Measurements from ENCODE around the gene AFDN. TPM values are rescaled to one million over a fixed set of nuclear protein-coding genes. Genes with fewer than 3 reads are reported as not detected.
A peak's percentile ranks its signal among the peaks of the same experiment; 100 is the strongest.

The AFDN gene
- total RNA-seq, 1 donor from 2014 or later = 552 TPM

- DNase-seq = no peak
- H3K27ac Mint-ChIP-seq (ENCODE audit: unreplicated experiment) = no peak overlapping the region
- no peaks in the 10 kb centered on the region for H3K9me3 Mint-ChIP-seq (ENCODE audit: unreplicated experiment)
- peaks cover 6% of the 10 kb centered on the region for H3K27me3 Mint-ChIP-seq (ENCODE audit: unreplicated experiment)
- no peaks in the 10 kb centered on the region for H3K36me3 Mint-ChIP-seq (ENCODE audit: unreplicated experiment)
- H3K4me1 Mint-ChIP-seq (ENCODE audit: low read depth, unreplicated experiment) = no peaks in the 10 kb centered on the region
- TF ChIP-seq, protein P1, sequence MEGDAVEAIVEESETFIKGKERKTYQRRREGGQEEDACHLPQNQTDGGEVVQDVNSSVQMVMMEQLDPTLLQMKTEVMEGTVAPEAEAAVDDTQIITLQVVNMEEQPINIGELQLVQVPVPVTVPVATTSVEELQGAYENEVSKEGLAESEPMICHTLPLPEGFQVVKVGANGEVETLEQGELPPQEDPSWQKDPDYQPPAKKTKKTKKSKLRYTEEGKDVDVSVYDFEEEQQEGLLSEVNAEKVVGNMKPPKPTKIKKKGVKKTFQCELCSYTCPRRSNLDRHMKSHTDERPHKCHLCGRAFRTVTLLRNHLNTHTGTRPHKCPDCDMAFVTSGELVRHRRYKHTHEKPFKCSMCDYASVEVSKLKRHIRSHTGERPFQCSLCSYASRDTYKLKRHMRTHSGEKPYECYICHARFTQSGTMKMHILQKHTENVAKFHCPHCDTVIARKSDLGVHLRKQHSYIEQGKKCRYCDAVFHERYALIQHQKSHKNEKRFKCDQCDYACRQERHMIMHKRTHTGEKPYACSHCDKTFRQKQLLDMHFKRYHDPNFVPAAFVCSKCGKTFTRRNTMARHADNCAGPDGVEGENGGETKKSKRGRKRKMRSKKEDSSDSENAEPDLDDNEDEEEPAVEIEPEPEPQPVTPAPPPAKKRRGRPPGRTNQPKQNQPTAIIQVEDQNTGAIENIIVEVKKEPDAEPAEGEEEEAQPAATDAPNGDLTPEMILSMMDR (IDR thresholded peaks at IDR 0.05; ENCODE audit: partially characterized antibody, unreplicated experiment) = no peak
- no peak overlapping the region for H3K4me3 Mint-ChIP-seq (ENCODE audit: unreplicated experiment)
Observed at GRCh38 chr6:167917551-167918154, 90.9 kb downstream of the AFDN start.

DNA sequence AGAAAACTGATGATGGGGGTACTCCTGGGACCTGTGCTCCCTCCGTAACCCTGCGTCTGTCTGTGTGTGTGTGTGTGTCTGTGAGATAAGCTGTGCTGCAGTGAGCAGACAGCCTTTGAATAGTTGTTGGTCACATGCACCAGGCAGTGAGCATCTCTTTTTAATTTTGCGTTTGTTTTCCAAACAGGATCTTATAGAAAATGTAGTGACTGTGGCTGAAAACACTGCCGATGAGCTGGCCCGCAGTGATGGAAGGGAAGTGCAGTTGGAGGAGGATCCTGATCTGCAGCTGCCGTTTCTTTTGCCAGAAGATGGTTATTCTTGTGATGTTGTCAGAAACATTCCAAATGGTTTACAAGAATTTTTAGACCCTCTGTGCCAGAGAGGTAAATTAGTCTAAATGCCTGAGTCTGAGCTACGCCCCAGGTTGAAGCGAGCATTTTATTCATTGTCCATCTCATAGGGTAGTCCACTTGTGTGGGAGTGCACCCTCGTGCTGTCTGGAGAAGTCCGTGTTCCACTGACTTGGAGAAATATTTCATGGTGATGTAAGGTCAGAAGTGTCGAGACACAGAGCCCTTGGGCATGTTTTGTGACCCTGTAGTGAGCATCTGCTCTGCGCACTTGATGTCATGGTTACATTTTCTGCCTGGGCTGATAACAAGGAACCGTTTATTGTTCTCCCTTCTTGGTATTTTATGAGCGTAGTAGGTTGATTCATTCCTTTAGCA lies 92.0 kb downstream of the AFDN start:
- Mint-ChIP-seq H3K27me3 (ENCODE audit: unreplicated experiment) (peaks cover 6% of the 10 kb centered on the region), H3K4me3 (ENCODE audit: unreplicated experiment) (no peak overlapping the region)
- TF ChIP-seq, protein P1 (IDR thresholded peaks at IDR 0.05; ENCODE audit: partially characterized antibody, unreplicated experiment) = no peak

GRCh38 chr6:167919349-167919748 lies 92.6 kb downstream of the AFDN start:
- H3K27ac Mint-ChIP-seq (ENCODE audit: unreplicated experiment) = no peak overlapping the region
- no peaks in the 10 kb centered on the region for H3K4me1 Mint-ChIP-seq (ENCODE audit: low read depth, unreplicated experiment)
- no peak overlapping the region for H3K4me3 Mint-ChIP-seq (ENCODE audit: unreplicated experiment)
- DNase-seq = no peak
- H3K36me3 Mint-ChIP-seq (ENCODE audit: unreplicated experiment) = no peaks in the 10 kb centered on the region
- TF ChIP-seq, protein P1 (IDR thresholded peaks at IDR 0.05; ENCODE audit: partially characterized antibody, unreplicated experiment) = no peak
- no peaks in the 10 kb centered on the region for H3K9me3 Mint-ChIP-seq (ENCODE audit: unreplicated experiment)
- peaks cover 6% of the 10 kb centered on the region for H3K27me3 Mint-ChIP-seq (ENCODE audit: unreplicated experiment)

More for the DNA sequence above, 92.0 kb downstream of the AFDN start:
- Mint-ChIP-seq H3K4me1 (ENCODE audit: low read depth, unreplicated experiment) (no peaks in the 10 kb centered on the region), H3K9me3 (ENCODE audit: unreplicated experiment) (no peaks in the 10 kb centered on the region), H3K36me3 (ENCODE audit: unreplicated experiment) (no peaks in the 10 kb centered on the region), H3K27ac (ENCODE audit: unreplicated experiment) (peak overlapping the region; percentile 40)
- DNase-seq = no peak

- H3K27me3 Mint-ChIP-seq (ENCODE audit: unreplicated experiment) = peaks cover 6% of the 10 kb centered on the region
Observed at GRCh38 chr6:167920165-167920564, 93.5 kb downstream of the AFDN start.

More at GRCh38 chr6:167920165-167920564, 93.5 kb downstream of the AFDN start:
- Mint-ChIP-seq H3K4me3 (ENCODE audit: unreplicated experiment) (no peak overlapping the region), H3K27ac (ENCODE audit: unreplicated experiment) (no peak overlapping the region), H3K9me3 (ENCODE audit: unreplicated experiment) (no peaks in the 10 kb centered on the region), H3K4me1 (ENCODE audit: low read depth, unreplicated experiment) (no peaks in the 10 kb centered on the region), H3K36me3 (ENCODE audit: unreplicated experiment) (no peaks in the 10 kb centered on the region)
- DNase-seq = no peak
- TF ChIP-seq, protein P1 (IDR thresholded peaks at IDR 0.05; ENCODE audit: partially characterized antibody, unreplicated experiment) = no peak
